Astrocyte of the cerebellum (primary cell): ENCODE measurements around the gene SNAPIN.
"Not testable (repeated sequence)": the region's sequence is repeated elsewhere in the genome, so short reads cannot be mapped to it uniquely, and the experiment has no call there.

Experiments
- DNase-seq: peaks from one replicate; pipeline ENCODE4 v3.0.0-alpha.2; 2011; ENCODE audit warnings: low read depth
- H3K4me3 ChIP-seq: 2 replicates; pipeline ENCODE4 v1.5.1; 2011; ENCODE audit warnings: mild to moderate bottlenecking, low read depth, low read length, moderate library complexity
- in situ Hi-C: cut with HindIII; loops from 2 replicates; pipeline ENCODE4 v1.10.0; 2017; ENCODE audit warnings: low sequenced_read_pairs
- TF ChIP-seq, protein P1 (sequence below): IDR thresholded peaks from 2 replicates; pipeline ENCODE4 v1.5.1; 2012; ENCODE audit warnings: low read length, low read depth, moderate library complexity, mild to moderate bottlenecking; ENCODE audit errors: missing control alignments

The SNAPIN gene

DNA sequence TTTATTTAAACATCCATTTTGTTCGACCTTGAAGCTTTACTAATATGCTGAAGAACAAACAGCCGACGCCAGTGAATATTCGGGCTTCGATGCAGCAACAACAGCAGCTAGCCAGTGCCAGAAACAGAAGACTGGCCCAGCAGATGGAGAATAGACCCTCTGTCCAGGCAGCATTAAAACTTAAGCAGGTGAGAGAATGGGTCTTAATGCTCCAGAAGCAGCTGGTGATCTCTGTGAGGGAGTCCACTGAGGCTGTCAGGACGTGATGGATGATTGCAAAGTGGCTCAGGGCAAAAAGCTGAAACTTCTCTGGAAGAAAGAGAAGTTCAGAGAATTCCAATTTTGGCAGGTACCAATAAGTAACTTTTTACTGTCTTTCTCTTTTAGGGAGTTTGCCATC lies 20.2 kb upstream of the SNAPIN start:
- in situ Hi-C loops = no loop called here
- DNase-seq = no peak
- TF ChIP-seq, protein P1, sequence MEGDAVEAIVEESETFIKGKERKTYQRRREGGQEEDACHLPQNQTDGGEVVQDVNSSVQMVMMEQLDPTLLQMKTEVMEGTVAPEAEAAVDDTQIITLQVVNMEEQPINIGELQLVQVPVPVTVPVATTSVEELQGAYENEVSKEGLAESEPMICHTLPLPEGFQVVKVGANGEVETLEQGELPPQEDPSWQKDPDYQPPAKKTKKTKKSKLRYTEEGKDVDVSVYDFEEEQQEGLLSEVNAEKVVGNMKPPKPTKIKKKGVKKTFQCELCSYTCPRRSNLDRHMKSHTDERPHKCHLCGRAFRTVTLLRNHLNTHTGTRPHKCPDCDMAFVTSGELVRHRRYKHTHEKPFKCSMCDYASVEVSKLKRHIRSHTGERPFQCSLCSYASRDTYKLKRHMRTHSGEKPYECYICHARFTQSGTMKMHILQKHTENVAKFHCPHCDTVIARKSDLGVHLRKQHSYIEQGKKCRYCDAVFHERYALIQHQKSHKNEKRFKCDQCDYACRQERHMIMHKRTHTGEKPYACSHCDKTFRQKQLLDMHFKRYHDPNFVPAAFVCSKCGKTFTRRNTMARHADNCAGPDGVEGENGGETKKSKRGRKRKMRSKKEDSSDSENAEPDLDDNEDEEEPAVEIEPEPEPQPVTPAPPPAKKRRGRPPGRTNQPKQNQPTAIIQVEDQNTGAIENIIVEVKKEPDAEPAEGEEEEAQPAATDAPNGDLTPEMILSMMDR = no peak
- no peak overlapping the region for H3K4me3 ChIP-seq

DNA sequence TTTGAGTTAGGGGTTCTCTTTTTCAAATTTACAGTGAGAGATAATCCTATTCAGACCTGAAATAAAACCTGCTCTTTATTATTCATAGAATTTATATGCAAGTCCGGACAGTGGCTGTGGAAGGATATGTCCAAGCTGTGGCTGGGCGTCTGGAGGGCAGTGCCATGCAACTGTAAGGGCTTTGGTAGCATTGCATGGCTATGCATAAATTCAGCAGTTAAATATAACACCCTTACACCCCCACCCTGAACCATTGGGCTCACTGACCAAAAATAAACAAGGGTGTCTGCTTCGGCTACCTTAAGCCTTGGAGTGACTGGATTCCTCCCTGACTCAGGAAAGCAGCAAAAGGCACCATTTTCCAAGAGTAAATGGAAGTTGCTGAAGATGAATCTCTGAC lies 19.2 kb upstream of the SNAPIN start:
- no peak overlapping the region for H3K4me3 ChIP-seq
- in situ Hi-C loops = no loop called here
- no peak for DNase-seq
- TF ChIP-seq, protein P1 = no peak

DNA sequence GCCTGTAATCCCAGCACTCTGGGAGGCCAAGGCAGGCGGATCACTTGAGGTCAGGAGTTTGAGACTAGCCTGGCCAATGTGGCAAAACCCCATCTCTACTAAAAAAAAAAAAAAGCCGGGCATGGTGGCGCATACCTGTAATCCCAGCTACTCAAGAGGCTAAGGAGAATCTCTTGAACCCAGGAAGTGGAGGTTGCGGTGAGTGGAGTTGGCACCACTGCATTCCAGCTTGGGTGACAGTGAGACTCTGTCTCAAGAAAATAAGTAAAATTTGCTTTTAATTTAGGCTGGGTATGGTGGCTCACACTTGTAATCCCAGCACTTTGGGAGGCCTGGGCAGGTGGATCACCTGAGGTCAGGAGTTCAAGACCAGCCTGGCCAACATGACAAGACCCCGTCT lies 18.3 kb upstream of the SNAPIN start:
- in situ Hi-C loops, DNase-seq, H3K4me3 ChIP-seq: not testable (repeated sequence)

GRCh38 chr1:153640861-153641260 lies 17.6 kb upstream of the SNAPIN start:
- no peak overlapping the region for H3K4me3 ChIP-seq
- TF ChIP-seq, protein P1 = no peak
- no peak for DNase-seq
- in situ Hi-C loops = no loop called here

GRCh38 chr1:153642161-153642560 lies 16.3 kb upstream of the SNAPIN start:
- in situ Hi-C loops = no loop called here
- DNase-seq = no peak
- TF ChIP-seq, protein P1 = no peak
- no peak overlapping the region for H3K4me3 ChIP-seq

GRCh38 chr1:153643100-153643499 lies 15.4 kb upstream of the SNAPIN start:
- TF ChIP-seq, protein P1 = no peak
- no peak overlapping the region for H3K4me3 ChIP-seq
- no peak for DNase-seq
- in situ Hi-C loops = no loop called here

DNA sequence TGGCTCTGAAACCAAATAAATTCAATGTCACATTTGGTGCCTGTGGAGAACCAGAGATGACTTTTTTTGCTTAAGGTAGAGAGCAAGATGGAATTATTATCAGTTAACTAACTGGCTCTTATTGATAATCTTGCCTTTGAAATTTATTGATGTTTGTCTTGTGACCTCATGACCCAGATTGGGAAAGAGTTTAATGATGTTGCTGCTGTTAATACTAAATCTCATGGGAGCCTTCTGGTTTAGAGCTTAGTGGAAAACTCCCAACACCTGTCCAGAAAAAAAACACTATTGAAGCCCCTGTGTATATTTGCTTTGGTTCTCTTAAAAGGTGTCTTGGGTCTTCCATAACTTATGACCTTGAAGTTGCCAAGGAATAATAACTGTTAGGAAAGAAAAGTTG lies 14.7 kb upstream of the SNAPIN start:
- in situ Hi-C loops = no loop called here

More for the DNA sequence above, 14.7 kb upstream of the SNAPIN start:
- no peak overlapping the region for H3K4me3 ChIP-seq
- TF ChIP-seq, protein P1 = no peak
- DNase-seq = no peak
